GM12878 (cell line): ENCODE results near the gene NINJ1. TPM values are rescaled to one million over a fixed set of nuclear protein-coding genes. Genes with fewer than 3 reads are reported as not detected.

Experiments
- ATAC-seq: fragments of 200-7000 bp; cut with Tn5 transposase; 3 replicates; pipeline ENCODE4 v1.9.1; 2020; ENCODE audit warnings: mild to moderate bottlenecking, moderate library complexity
- BruUV-seq: library from RNA; stranded (reverse); fragments of 400-500 nt; replicated peaks from 2 replicates; lab custom pipeline; 2021; lab: Mats Ljungman, UMichigan
- CTCF ChIA-PET: fragments of 300-600 bp; sonication (Branson Sonifier 250); formaldehyde crosslinking; extraction: SDS; loops from one replicate; lab custom pipeline; 2021; ENCODE audit warnings: inconsistent platforms; lab: Yijun Ruan, JAX
- POLR2A ChIA-PET: fragments of 350-600 bp; formaldehyde crosslinking; extraction: SDS; loops from one replicate; lab custom pipeline; 2021; ENCODE audit warnings: inconsistent platforms; lab: Charles Lee
- RAD21 ChIA-PET: fragments of 300-600 bp; sonication (Branson Sonifier 250); formaldehyde crosslinking; loops from one replicate; lab custom pipeline; 2023; ENCODE audit warnings: antibody characterized with exemption; ENCODE audit not compliant: unreplicated experiment; lab: Charles Lee
- SMC1A ChIA-PET: fragments of 300-600 bp; sonication (Branson Sonifier 250); formaldehyde crosslinking; loops from one replicate; lab custom pipeline; 2023; ENCODE audit not compliant: unreplicated experiment, uncharacterized antibody; lab: Charles Lee
- DNase-seq: peaks from one replicate; pipeline ENCODE4 v3.0.0-alpha.2; 2011; ENCODE audit warnings: low read depth, low spot score
- FAIRE-seq: peaks from 3 replicates; lab custom pipeline; 2011; peaks lifted over from hg19 to GRCh38; lab: Jason Lieb, UNC
- H2AFZ ChIP-seq: 2 replicates; pipeline ENCODE4 v1.6.0; 2011; ENCODE audit warnings: low read depth, low read length, control low read depth; ENCODE audit not compliant: control insufficient read depth
- H3K27ac ChIP-seq: 2 replicates; pipeline ENCODE4 v1.5.1; 2011; ENCODE audit warnings: control low read depth; ENCODE audit not compliant: control insufficient read depth, insufficient read depth
- H3K27me3 ChIP-seq, 2 experiments: replicated peaks in 1 of 2; 2 replicates each; pipeline versions ENCODE4 v1.6.0 to v1.6.1; 2011; ENCODE audit warnings: low read length in 1 of 2; ENCODE audit not compliant: control insufficient read depth in 2 of 2, insufficient read depth in 2 of 2
- H3K36me3 ChIP-seq, 2 experiments: 2 replicates each; pipeline ENCODE4 v1.5.1; 2011; ENCODE audit warnings: low read length in 1 of 2; ENCODE audit not compliant: control insufficient read depth in 2 of 2, insufficient read depth in 2 of 2
- H3K4me1 ChIP-seq: 2 replicates; pipeline ENCODE4 v1.6.1; 2011; ENCODE audit warnings: mild to moderate bottlenecking, low read length, moderate library complexity, mixed read lengths; ENCODE audit not compliant: control insufficient read depth, insufficient read depth
- H3K4me2 ChIP-seq: 2 replicates; pipeline ENCODE4 v1.6.0; 2011; ENCODE audit warnings: control low read depth; ENCODE audit not compliant: control insufficient read depth, insufficient read depth
- H3K4me3 ChIP-seq: fragments of 200-600 bp; sonication (generic); 2 replicates; pipeline ENCODE4 v1.5.1; 2016
- H3K79me2 ChIP-seq: 2 replicates; pipeline ENCODE4 v1.6.0; 2011; ENCODE audit warnings: low read length; ENCODE audit not compliant: control insufficient read depth, insufficient read depth
- H3K9ac ChIP-seq: 2 replicates; pipeline ENCODE4 v1.8.0; 2011; ENCODE audit warnings: low read length, control low read depth, mixed read lengths; ENCODE audit not compliant: control insufficient read depth, insufficient read depth
- H3K9me3 ChIP-seq: replicated peaks from 3 replicates; pipeline ENCODE4 v1.5.1; 2011; ENCODE audit warnings: mild to moderate bottlenecking, low read length; ENCODE audit not compliant: control insufficient read depth, insufficient read depth
- H4K20me1 ChIP-seq: 2 replicates; pipeline ENCODE4 v1.6.0; 2011; ENCODE audit not compliant: control insufficient read depth, insufficient read depth
- EP300 ChIP-seq, 2 experiments: fragments of 150-350 bp in 1 of 2; IDR thresholded peaks; 2 replicates each; pipeline ENCODE4 v1.6.1; 2011 to 2012; ENCODE audit warnings: low read depth in 2 of 2, low read length in 2 of 2, borderline replicate concordance in 1 of 2, improper control_type of control experiment in 1 of 2, inconsistent platforms in 1 of 2; ENCODE audit not compliant: control insufficient read depth in 1 of 2
- HDAC2 ChIP-seq: fragments of 200-600 bp; sonication (generic); IDR thresholded peaks from 2 replicates; pipeline ENCODE4 v1.6.1; 2017
- HDGF ChIP-seq: fragments of 450-650 bp; IDR thresholded peaks from 2 replicates; pipeline ENCODE4 v1.6.1; 2016; ENCODE audit warnings: antibody characterized with exemption
- IKZF2 ChIP-seq, 2 experiments: fragments of 450-650 bp; IDR thresholded peaks; 2 replicates each; pipeline ENCODE4 v1.6.1; 2017; ENCODE audit warnings: mild to moderate bottlenecking in 2 of 2, moderate library complexity in 2 of 2
- IRF4 ChIP-seq: IDR thresholded peaks from 2 replicates; pipeline ENCODE4 v1.6.1; 2011; ENCODE audit warnings: low read depth, low read length
- PML ChIP-seq: IDR thresholded peaks from 2 replicates; pipeline ENCODE4 v1.6.1; 2012; ENCODE audit warnings: low read length, inconsistent platforms
- SIN3A ChIP-seq: IDR thresholded peaks from 2 replicates; pipeline ENCODE4 v1.6.1; 2012; ENCODE audit warnings: low read depth, low read length, improper control_type of control experiment
- SP1 ChIP-seq: IDR thresholded peaks from one replicate; pipeline ENCODE4 v1.6.1; 2011; ENCODE audit warnings: low read depth, low read length
- SUZ12 ChIP-seq: fragments of 200-600 bp; sonication (generic); IDR thresholded peaks from one replicate; pipeline ENCODE4 v1.6.1; 2018; ENCODE audit warnings: antibody characterized with exemption, mild to moderate bottlenecking; ENCODE audit not compliant: unreplicated experiment
- TAF1 ChIP-seq: IDR thresholded peaks from 2 replicates; pipeline ENCODE4 v1.6.1; 2011; ENCODE audit warnings: mild to moderate bottlenecking, low read depth, low read length, borderline replicate concordance
- TBL1XR1 ChIP-seq: IDR thresholded peaks from 2 replicates; pipeline ENCODE4 v1.6.1; 2012; ENCODE audit warnings: low read depth, low read length, improper control_type of control experiment
- TCF12 ChIP-seq: IDR thresholded peaks from 2 replicates; pipeline ENCODE4 v1.6.1; 2011; ENCODE audit warnings: low read depth, mild to moderate bottlenecking, low read length
- ZNF217 ChIP-seq: fragments of 450-650 bp; IDR thresholded peaks from 2 replicates; pipeline ENCODE4 v1.6.1; 2017; ENCODE audit warnings: antibody characterized with exemption, mild to moderate bottlenecking
- WGBS: methylation state at CpG from one replicate; pipeline ENCODE4 v1.1.6; 2016; ENCODE audit warnings: low lambda C conversion rate; ENCODE audit not compliant: insufficient replicate concordance, insufficient coverage; ENCODE audit errors: missing lambda C conversion rate; 5-methylcytosine and 5-hydroxymethylcytosine counted together
- in situ Hi-C: fragments of 300-500 bp; cut with MboI; formaldehyde crosslinking; loops from 9 replicates; pipeline ENCODE4 v1.14.3; 2018; ENCODE audit warnings: mixed read lengths
- intact Hi-C: fragments of 100-400 bp; cut with micrococcal nuclease; formaldehyde crosslinking; loops from one replicate; pipeline ENCODE4 v1.14.2; 2022; ENCODE audit not compliant: unreplicated experiment
- polyA plus RNA-seq, 11 experiments: library from polyadenylated mRNA; depleted of rRNA in 4 of 11; unstranded in 6 of 11; stranded (reverse) in 5 of 11; fragments of >200 nt; fragmentation: Nextera tagmentation in 4 of 11; fragmentation: Illumina TruSeq in 1 of 11; extraction: Ambion mirVana in 4 of 11; extraction: Trizol in 1 of 11; gene quantifications; 1 replicate in 1 of 11; 2 replicates in 10 of 11; pipeline versions ENCODE4 v1.2.1 to v1.2.3, GENCODE V29; 2011 to 2016; ENCODE audit warnings: inconsistent platforms in 2 of 11, missing spikeins in 2 of 11, low read depth in 1 of 11
- total RNA-seq, 4 experiments: library from RNA; depleted of rRNA in 3 of 4; stranded (reverse); fragments of >200 nt in 3 of 4; fragmentation: Illumina TruSeq in 1 of 4; extraction: Trizol in 1 of 4; gene quantifications; 2 replicates each; pipeline versions ENCODE4 v1.2.1 to v1.2.3, GENCODE V29; 2013 to 2021
- TF ChIP-seq, protein P1 (sequence below): IDR thresholded peaks from 2 replicates; pipeline ENCODE4 v1.6.1; 2011; ENCODE audit warnings: mild to moderate bottlenecking, low read depth, low read length, moderate library complexity; ENCODE audit not compliant: insufficient replicate concordance

The NINJ1 gene
- total and polyA plus RNA-seq, 10 of the 15 experiments (the other 5 are each of a cell fraction or from before 2014, with no cell fraction given): 0.64 to 33.5 (median 17.1) TPM

DNA sequence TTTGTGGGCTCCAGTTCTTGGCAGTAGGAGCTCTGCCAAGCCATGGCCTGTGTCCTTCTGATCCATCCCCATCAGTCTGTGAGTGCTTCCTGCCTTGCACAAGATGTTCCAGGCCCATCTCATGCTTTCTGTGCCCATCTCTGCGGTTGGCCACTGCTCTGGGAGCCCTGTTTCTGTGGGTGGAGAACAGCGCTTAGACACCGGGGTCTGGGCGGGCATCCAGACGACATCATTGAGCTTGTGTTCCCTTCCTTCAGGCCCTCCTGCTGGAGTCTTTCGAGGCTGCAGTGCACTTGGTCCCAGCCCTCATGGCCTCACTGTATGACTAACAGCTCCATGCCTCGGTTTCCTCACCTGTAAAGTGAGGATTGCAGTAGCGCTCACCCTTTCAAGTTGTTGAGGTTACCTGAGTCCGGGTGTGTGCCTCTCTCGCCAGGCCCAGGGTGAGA is 52.9 kb downstream of the NINJ1 start (continued):
- no peak for TF ChIP-seq IRF4
- no peak for TF ChIP-seq IKZF2 (IDR thresholded peaks at IDR 0.05)
- TF ChIP-seq HDGF: no peak
- TF ChIP-seq TBL1XR1: no peak
- no peak for TF ChIP-seq PML
- TF ChIP-seq, protein P1, sequence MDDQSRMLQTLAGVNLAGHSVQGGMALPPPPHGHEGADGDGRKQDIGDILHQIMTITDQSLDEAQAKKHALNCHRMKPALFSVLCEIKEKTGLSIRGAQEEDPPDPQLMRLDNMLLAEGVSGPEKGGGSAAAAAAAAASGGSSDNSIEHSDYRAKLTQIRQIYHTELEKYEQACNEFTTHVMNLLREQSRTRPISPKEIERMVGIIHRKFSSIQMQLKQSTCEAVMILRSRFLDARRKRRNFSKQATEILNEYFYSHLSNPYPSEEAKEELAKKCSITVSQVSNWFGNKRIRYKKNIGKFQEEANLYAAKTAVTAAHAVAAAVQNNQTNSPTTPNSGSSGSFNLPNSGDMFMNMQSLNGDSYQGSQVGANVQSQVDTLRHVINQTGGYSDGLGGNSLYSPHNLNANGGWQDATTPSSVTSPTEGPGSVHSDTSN: no peak
- TF ChIP-seq SIN3A: no peak
- no peak for TF ChIP-seq SP1
- TF ChIP-seq HDAC2: no peak

DNA sequence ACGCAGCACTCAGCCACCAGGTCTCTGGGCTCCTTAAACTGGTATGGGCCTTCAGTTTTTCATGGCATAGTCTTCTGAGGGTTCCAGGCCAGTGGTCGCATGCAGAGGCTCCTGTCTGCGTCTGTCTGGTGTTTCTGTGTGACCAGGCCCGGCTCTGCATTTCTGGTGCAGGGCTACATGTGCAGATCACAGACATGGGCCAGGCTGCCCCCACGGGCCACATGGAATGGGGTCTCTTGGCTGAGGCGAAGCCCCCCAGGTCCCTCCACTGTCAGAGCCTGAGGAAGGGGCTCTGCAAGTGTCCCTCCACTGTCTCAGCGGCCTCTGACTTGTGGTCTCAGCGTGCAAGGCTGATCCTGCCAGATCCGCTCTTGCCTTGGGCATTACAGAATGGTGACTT is 53.6 kb downstream of the NINJ1 start:
- peaks cover 11 to 13% of the 10 kb centered on the region in 2 experiments; a peak in 3 of 4 replicates for H3K36me3 ChIP-seq
- ChIA-PET POLR2A (interaction anchor here (0.7 kb wide), 1 partner anchor 83 kb away, joined by 3 read pairs; no protein-coding TSS in a partner anchor), SMC1A (interaction anchor here (1.2 kb wide), 1 partner anchor 16 kb away, joined by 4 read pairs; no protein-coding TSS in a partner anchor)

More for the DNA sequence above, 53.6 kb downstream of the NINJ1 start:
- H3K79me2 ChIP-seq: no peaks in the 10 kb centered on the region
- in situ Hi-C loops (no loop called here), intact Hi-C loops (no loop called here)
- no peak overlapping the region for H3K4me3 ChIP-seq
- H3K27ac ChIP-seq: no peak overlapping the region
- no TSS peak for BruUV-seq
- H3K27me3 ChIP-seq: no peaks in the 10 kb centered on the region
- no peaks in the 10 kb centered on the region for H3K4me1 ChIP-seq
- peaks cover 1% of the 10 kb centered on the region; the same call in 2 of the 3 replicates for H3K9me3 ChIP-seq
- ChIA-PET CTCF (no interaction called here), RAD21 (no interaction called here)
- TF ChIP-seq TCF12 (no peak), TAF1 (no peak), ZNF217 (no peak), SUZ12 (no peak), EP300 (IDR thresholded peaks at IDR 0.05; ENCODE audit: borderline replicate concordance in 1 of 2, control insufficient read depth in 1 of 2, low read depth in 2 of 2, low read length in 2 of 2) (no peak)
- 84% methylated on average over 9 of the region's 9 CpGs for WGBS
- no peak overlapping the region for H3K9ac ChIP-seq
- DNase-seq (no peak), FAIRE-seq (no peak), ATAC-seq (no peak)
- no peak overlapping the region for H3K4me2 ChIP-seq
- H4K20me1 ChIP-seq: no peaks in the 10 kb centered on the region
- no peak overlapping the region for H2AFZ ChIP-seq
